OCI-LY3 (cell line): ENCODE data around the gene TBPL2.

Experiments
- CTCF ChIP-seq: fragments of 200-600, 300-600 bp; sonication (generic); IDR thresholded peaks from 2 replicates; pipeline ENCODE4 v1.5.1; 2014; ENCODE audit warnings: antibody characterized with exemption, low read length, low read depth
- EZH2phosphoT487 ChIP-seq: fragments of 200-600 bp; shearing (Covaris generic); IDR thresholded peaks from 2 replicates; pipeline ENCODE4 v1.6.1; 2018; ENCODE audit warnings: antibody characterized with exemption, mixed run types, low read depth

DNA sequence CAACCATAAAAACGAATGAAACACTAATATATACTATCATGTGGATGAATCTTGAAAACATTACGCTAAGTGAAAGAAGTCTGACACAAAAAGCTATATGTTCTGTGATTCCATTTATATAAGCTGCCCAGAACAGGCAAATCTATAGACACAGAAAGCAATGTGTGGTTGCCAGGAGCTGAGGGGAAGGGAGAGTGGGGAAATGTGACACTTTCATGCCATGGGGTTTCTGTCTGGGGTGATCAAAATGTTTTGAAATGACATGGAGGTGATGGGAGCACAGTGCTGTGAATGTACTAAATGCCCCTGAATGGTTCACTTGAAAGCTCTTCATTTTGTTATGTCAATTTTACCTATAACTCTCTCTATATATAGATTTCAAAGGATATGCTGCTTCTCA lies 58.9 kb downstream of the TBPL2 start:
- TF ChIP-seq CTCF (no peak), EZH2phosphoT487 (no peak)
